HL-60 (cell line): ENCODE results near the gene AAMP.

Experiments used
- GABPA ChIP-seq: IDR thresholded peaks from 2 replicates; pipeline ENCODE4 v1.6.1; 2012; ENCODE audit warnings: low read depth
- TF ChIP-seq, protein P1 (sequence below): IDR thresholded peaks from one replicate; pipeline ENCODE4 v1.5.1; 2011; ENCODE audit warnings: low read length, control low read depth, inconsistent platforms; ENCODE audit not compliant: insufficient read depth
- TF ChIP-seq, protein P2 (sequence below): IDR thresholded peaks from 2 replicates; pipeline ENCODE4 v1.6.1; 2012; ENCODE audit warnings: low read depth; ENCODE audit not compliant: insufficient replicate concordance

DNA sequence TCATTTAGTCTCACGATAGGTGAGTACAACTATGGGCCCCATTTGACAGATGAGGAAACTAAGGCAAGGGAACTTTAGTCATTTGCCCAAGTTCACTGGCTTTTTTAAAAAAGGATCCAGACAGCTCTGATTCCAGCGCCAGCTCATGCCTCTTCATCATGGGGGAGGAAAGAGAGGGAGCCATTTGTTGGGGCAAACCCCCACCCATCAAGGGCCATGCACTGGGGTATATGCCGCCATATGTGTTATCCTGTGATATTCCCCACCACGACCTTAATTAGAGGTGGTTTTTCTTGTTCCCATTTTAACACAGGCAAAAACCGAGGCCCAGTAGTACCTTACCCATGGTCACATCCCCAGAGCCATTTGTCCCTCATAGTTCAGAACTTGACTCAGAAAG lies 9.8 kb downstream of the AAMP start:
- TF ChIP-seq, protein P1, sequence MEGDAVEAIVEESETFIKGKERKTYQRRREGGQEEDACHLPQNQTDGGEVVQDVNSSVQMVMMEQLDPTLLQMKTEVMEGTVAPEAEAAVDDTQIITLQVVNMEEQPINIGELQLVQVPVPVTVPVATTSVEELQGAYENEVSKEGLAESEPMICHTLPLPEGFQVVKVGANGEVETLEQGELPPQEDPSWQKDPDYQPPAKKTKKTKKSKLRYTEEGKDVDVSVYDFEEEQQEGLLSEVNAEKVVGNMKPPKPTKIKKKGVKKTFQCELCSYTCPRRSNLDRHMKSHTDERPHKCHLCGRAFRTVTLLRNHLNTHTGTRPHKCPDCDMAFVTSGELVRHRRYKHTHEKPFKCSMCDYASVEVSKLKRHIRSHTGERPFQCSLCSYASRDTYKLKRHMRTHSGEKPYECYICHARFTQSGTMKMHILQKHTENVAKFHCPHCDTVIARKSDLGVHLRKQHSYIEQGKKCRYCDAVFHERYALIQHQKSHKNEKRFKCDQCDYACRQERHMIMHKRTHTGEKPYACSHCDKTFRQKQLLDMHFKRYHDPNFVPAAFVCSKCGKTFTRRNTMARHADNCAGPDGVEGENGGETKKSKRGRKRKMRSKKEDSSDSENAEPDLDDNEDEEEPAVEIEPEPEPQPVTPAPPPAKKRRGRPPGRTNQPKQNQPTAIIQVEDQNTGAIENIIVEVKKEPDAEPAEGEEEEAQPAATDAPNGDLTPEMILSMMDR = no peak
- TF ChIP-seq, protein P2, sequence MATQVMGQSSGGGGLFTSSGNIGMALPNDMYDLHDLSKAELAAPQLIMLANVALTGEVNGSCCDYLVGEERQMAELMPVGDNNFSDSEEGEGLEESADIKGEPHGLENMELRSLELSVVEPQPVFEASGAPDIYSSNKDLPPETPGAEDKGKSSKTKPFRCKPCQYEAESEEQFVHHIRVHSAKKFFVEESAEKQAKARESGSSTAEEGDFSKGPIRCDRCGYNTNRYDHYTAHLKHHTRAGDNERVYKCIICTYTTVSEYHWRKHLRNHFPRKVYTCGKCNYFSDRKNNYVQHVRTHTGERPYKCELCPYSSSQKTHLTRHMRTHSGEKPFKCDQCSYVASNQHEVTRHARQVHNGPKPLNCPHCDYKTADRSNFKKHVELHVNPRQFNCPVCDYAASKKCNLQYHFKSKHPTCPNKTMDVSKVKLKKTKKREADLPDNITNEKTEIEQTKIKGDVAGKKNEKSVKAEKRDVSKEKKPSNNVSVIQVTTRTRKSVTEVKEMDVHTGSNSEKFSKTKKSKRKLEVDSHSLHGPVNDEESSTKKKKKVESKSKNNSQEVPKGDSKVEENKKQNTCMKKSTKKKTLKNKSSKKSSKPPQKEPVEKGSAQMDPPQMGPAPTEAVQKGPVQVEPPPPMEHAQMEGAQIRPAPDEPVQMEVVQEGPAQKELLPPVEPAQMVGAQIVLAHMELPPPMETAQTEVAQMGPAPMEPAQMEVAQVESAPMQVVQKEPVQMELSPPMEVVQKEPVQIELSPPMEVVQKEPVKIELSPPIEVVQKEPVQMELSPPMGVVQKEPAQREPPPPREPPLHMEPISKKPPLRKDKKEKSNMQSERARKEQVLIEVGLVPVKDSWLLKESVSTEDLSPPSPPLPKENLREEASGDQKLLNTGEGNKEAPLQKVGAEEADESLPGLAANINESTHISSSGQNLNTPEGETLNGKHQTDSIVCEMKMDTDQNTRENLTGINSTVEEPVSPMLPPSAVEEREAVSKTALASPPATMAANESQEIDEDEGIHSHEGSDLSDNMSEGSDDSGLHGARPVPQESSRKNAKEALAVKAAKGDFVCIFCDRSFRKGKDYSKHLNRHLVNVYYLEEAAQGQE = no peak
- no peak for TF ChIP-seq GABPA
